ENCODE data around the gene CYP2S1. TPM values are rescaled to one million over a fixed set of nuclear protein-coding genes. Genes with fewer than 3 reads are reported as not detected.

The CYP2S1 gene
- total and polyA plus RNA-seq, 9 of the 15 experiments (the other 6 are each of a cell fraction or from before 2014, with no cell fraction given) = 0.07 to 1.9 (median 0.41) TPM

DNA sequence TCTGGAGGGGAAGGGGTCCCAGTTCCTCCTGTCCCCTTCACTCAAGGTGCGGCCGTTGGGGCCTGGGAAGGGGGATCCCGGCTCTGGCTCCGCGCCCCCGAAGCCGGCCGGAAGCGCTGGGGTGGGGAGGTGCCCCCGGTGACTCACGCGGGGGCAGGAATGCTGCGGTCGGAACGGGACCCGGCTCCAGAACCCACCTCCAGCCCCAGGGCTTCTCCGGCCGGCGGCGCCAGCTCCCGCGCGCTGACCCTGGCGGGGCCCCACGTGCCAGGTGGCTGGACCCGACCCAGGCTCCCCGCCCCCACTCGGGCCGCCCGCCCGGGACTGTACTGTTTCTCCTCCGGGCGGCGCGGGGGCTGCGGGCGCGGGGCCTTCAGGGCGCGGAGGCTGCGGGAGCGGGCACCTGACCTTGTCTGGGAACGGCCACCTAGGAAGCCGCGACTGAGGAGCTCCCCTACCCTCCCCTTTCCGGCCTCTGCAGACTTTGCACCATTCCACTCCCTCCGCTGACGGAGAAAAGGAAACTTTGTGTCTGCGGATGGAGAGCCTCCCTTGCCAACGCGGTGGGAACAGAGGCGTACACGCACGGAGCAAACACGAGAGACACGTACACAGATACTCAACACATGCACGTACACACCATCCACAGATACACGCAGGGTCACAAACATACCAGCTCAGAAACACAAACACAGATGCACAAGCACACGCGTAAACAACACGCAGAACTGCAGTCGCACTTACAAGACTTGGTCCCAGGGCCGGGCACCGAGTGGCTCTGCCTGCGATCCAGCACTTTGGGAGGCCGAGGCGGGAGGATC lies 33.2 kb downstream of the CYP2S1 start:
- Histone ChIP-seq H3K27ac (ENCODE audit: extremely low read depth, low read depth, low read length) (peak overlapping the region; percentile 88), H3K4me1 (replicated peaks in 1 of 2; ENCODE audit: control insufficient read depth in 2 of 2, insufficient read depth in 2 of 2, low read length in 2 of 2) (peaks cover 30 to 35% of the 10 kb centered on the region in 2 experiments), H2AFZ (ENCODE audit: low read depth, low read length) (peak overlapping the region; percentile 92), H3K79me2 (ENCODE audit: control insufficient read depth, insufficient read depth, low read length) (no peaks in the 10 kb centered on the region), H3K27me3 (ENCODE audit: control insufficient read depth in 2 of 2, insufficient read depth in 2 of 2, low read length in 2 of 2) (no peaks in the 10 kb centered on the region; a peak in 1 of 5 replicates), H3K4me2 (ENCODE audit: insufficient read depth, low read length) (peak overlapping the region; percentile 92), H4K20me1 (replicated peaks; ENCODE audit: control insufficient read depth, insufficient read depth, low read length) (no peaks in the 10 kb centered on the region), H3K9ac (ENCODE audit: insufficient read depth in 1 of 2, low read depth in 2 of 2, low read length in 2 of 2) (peak overlapping the region; percentile 71 to 89), H3K9me1 (ENCODE audit: control insufficient read depth, insufficient read depth, low read length) (no peaks in the 10 kb centered on the region), H3K36me3 (ENCODE audit: control insufficient read depth, insufficient read depth, low read length) (no peaks in the 10 kb centered on the region), H3K9me3 (replicated peaks; ENCODE audit: control insufficient read depth, insufficient read depth, low read depth, low read length) (no peaks in the 10 kb centered on the region), H3K4me3 (peak overlapping the region; percentile 40)
- peak; percentile 76 to 93 (median 86) for DNase-seq (ENCODE audit: extremely low read depth in 1 of 4, low spot score in 3 of 4)
- in situ Hi-C loops (cut with MboI) (no loop called here), intact Hi-C loops (cut with micrococcal nuclease) (loop anchor here (5.0 kb wide), 1 partner anchor 36 kb away; the partner anchor contains the start of gene HNRNPUL1)
- ATAC-seq = peak; percentile 82
- no peak for FAIRE-seq
- ChIA-PET CTCF (ENCODE audit: low intra/inter-chr PET ratio) (no interaction called here), POLR2A (interaction anchor here (0.7 to 1.7 kb wide), 3 partner anchors 18 to 635 kb away, joined by 3 to 6 read pairs (median 6); partner anchors contain the start of gene HNRNPUL1)
- WGBS (ENCODE audit: insufficient coverage, low coverage, missing lambda C conversion rate) = 11% methylated on average over 34 of the region's 67 CpGs
- BruUV-seq (replicated peaks) = no TSS peak
- TF ChIP-seq NR3C1 (CRISPR knock-in tag; IDR thresholded peaks at IDR 0.05) = no peak
- TF ChIP-seq PML (IDR thresholded peaks at IDR 0.05; ENCODE audit: low read length) = peak; percentile 19; the same call in 1 of the 2 replicates
- TF ChIP-seq CBFA2T2 (conservative IDR thresholded peaks at IDR 0.05) = 0 out of 2 replicates have a peak, but pooled peaks have one; percentile 1
- TF ChIP-seq SAP30 (IDR thresholded peaks at IDR 0.05; ENCODE audit: borderline replicate concordance, insufficient read depth, low read depth, low read length, poor library complexity, severe bottlenecking) = no peak
- TF ChIP-seq, protein P1, sequence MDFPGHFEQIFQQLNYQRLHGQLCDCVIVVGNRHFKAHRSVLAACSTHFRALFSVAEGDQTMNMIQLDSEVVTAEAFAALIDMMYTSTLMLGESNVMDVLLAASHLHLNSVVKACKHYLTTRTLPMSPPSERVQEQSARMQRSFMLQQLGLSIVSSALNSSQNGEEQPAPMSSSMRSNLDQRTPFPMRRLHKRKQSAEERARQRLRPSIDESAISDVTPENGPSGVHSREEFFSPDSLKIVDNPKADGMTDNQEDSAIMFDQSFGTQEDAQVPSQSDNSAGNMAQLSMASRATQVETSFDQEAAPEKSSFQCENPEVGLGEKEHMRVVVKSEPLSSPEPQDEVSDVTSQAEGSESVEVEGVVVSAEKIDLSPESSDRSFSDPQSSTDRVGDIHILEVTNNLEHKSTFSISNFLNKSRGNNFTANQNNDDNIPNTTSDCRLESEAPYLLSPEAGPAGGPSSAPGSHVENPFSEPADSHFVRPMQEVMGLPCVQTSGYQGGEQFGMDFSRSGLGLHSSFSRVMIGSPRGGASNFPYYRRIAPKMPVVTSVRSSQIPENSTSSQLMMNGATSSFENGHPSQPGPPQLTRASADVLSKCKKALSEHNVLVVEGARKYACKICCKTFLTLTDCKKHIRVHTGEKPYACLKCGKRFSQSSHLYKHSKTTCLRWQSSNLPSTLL (IDR thresholded peaks at IDR 0.05) = 0 out of 2 replicates have a peak, but pooled peaks have one; percentile 14
- no peak for TF ChIP-seq TAL1 (IDR thresholded peaks at IDR 0.05)
- TF ChIP-seq, protein P2, sequence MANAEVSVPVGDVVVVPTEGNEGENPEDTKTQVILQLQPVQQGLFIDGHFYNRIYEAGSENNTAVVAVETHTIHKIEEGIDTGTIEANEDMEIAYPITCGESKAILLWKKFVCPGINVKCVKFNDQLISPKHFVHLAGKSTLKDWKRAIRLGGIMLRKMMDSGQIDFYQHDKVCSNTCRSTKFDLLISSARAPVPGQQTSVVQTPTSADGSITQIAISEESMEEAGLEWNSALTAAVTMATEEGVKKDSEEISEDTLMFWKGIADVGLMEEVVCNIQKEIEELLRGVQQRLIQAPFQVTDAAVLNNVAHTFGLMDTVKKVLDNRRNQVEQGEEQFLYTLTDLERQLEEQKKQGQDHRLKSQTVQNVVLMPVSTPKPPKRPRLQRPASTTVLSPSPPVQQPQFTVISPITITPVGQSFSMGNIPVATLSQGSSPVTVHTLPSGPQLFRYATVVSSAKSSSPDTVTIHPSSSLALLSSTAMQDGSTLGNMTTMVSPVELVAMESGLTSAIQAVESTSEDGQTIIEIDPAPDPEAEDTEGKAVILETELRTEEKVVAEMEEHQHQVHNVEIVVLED (CRISPR knock-in tag; IDR thresholded peaks at IDR 0.05) = no peak
- TF ChIP-seq HNRNPL (IDR thresholded peaks at IDR 0.05; ENCODE audit: low read depth, low read length) = 0 out of 2 replicates have a peak, but pooled peaks have one; percentile 33
- no peak for TF ChIP-seq STAT5A (IDR thresholded peaks at IDR 0.05; ENCODE audit: borderline replicate concordance, low read length)
- no peak for TF ChIP-seq ZNF232 (CRISPR knock-in tag; IDR thresholded peaks at IDR 0.05)
- no peak for TF ChIP-seq HNRNPLL (IDR thresholded peaks at IDR 0.05; ENCODE audit: low read depth, low read length, poor library complexity, severe bottlenecking)
- TF ChIP-seq HSF4 (CRISPR knock-in tag; IDR thresholded peaks at IDR 0.05; ENCODE audit: borderline replicate concordance) = no peak
- TF ChIP-seq BHLHE40 (IDR thresholded peaks at IDR 0.05; ENCODE audit: low read length) = peak; percentile 89
- TF ChIP-seq TBL1XR1 (IDR thresholded peaks at IDR 0.05; ENCODE audit: low read length in 2 of 2) = no peak
